GM12878 (cell line): Measurements from ENCODE around the gene GRK6. TPM values are rescaled to one million over a fixed set of nuclear protein-coding genes. Genes with fewer than 3 reads are reported as not detected.

Experiments
- FOXK2 ChIP-seq: fragments of 450-650 bp; IDR thresholded peaks from 2 replicates; pipeline ENCODE4 v1.6.1; 2017; ENCODE audit warnings: mild to moderate bottlenecking, moderate library complexity
- HDAC2 ChIP-seq: fragments of 200-600 bp; sonication (generic); IDR thresholded peaks from 2 replicates; pipeline ENCODE4 v1.6.1; 2017
- KDM1A ChIP-seq: fragments of 200-600 bp; sonication (generic); IDR thresholded peaks from 2 replicates; pipeline ENCODE4 v1.6.1; 2016; ENCODE audit warnings: borderline replicate concordance
- PAX5 ChIP-seq: IDR thresholded peaks from 2 replicates; pipeline ENCODE4 v1.6.1; 2011; ENCODE audit warnings: low read depth, low read length, borderline replicate concordance
- RELA ChIP-seq: fragments of 450-650 bp; IDR thresholded peaks from 2 replicates; pipeline ENCODE4 v1.8.0; 2014; ENCODE audit warnings: borderline replicate concordance; ENCODE audit not compliant: partially characterized antibody
- RFX5 ChIP-seq: IDR thresholded peaks from 2 replicates; pipeline ENCODE4 v1.6.1; 2011; ENCODE audit warnings: low read depth, low read length, improper control_type of control experiment
- SREBF1 ChIP-seq: IDR thresholded peaks from 2 replicates; pipeline ENCODE4 v1.6.1; 2012; ENCODE audit warnings: mild to moderate bottlenecking, low read length
- ZNF384 ChIP-seq: IDR thresholded peaks from 2 replicates; pipeline ENCODE4 v1.6.1; 2012; ENCODE audit warnings: low read depth, mild to moderate bottlenecking, low read length, improper control_type of control experiment, borderline replicate concordance
- polyA plus RNA-seq, 11 experiments: library from polyadenylated mRNA; depleted of rRNA in 4 of 11; unstranded in 6 of 11; stranded (reverse) in 5 of 11; fragments of >200 nt; fragmentation: Nextera tagmentation in 4 of 11; fragmentation: Illumina TruSeq in 1 of 11; extraction: Ambion mirVana in 4 of 11; extraction: Trizol in 1 of 11; gene quantifications; 1 replicate in 1 of 11; 2 replicates in 10 of 11; pipeline versions ENCODE4 v1.2.1 to v1.2.3, GENCODE V29; 2011 to 2016; ENCODE audit warnings: inconsistent platforms in 2 of 11, missing spikeins in 2 of 11, low read depth in 1 of 11
- total RNA-seq, 4 experiments: library from RNA; depleted of rRNA in 3 of 4; stranded (reverse); fragments of >200 nt in 3 of 4; fragmentation: Illumina TruSeq in 1 of 4; extraction: Trizol in 1 of 4; gene quantifications; 2 replicates each; pipeline versions ENCODE4 v1.2.1 to v1.2.3, GENCODE V29; 2013 to 2021
- TF ChIP-seq, protein P1 (sequence below): fragments of 150-350 bp; IDR thresholded peaks from 2 replicates; pipeline ENCODE4 v1.6.1; 2016; ENCODE audit warnings: low read depth, low read length
- TF ChIP-seq, protein P2 (sequence below): fragments of 450-650 bp; formaldehyde crosslinking; IDR thresholded peaks from 2 replicates; pipeline ENCODE4 v1.5.0; 2022; ENCODE audit warnings: mild to moderate bottlenecking, missing genetic modification characterization
- TF ChIP-seq, protein P3 (sequence below): IDR thresholded peaks from 2 replicates; pipeline ENCODE4 v1.6.1; 2012; ENCODE audit warnings: improper control_type of control experiment, low read depth, low read length; ENCODE audit not compliant: insufficient replicate concordance
- TF ChIP-seq, protein P4 (sequence below): fragments of 450-650 bp; IDR thresholded peaks from 2 replicates; pipeline ENCODE4 v1.6.1; 2017; ENCODE audit warnings: mild to moderate bottlenecking
- TF ChIP-seq, protein P5 (sequence below): fragments of 450-650 bp; IDR thresholded peaks from 2 replicates; pipeline ENCODE4 v1.6.1; 2016; ENCODE audit warnings: mild to moderate bottlenecking

The GRK6 gene
- total and polyA plus RNA-seq, 10 of the 15 experiments (the other 5 are each of a cell fraction or from before 2014, with no cell fraction given), result 0.79 to 124 (median 41.6) TPM

DNA sequence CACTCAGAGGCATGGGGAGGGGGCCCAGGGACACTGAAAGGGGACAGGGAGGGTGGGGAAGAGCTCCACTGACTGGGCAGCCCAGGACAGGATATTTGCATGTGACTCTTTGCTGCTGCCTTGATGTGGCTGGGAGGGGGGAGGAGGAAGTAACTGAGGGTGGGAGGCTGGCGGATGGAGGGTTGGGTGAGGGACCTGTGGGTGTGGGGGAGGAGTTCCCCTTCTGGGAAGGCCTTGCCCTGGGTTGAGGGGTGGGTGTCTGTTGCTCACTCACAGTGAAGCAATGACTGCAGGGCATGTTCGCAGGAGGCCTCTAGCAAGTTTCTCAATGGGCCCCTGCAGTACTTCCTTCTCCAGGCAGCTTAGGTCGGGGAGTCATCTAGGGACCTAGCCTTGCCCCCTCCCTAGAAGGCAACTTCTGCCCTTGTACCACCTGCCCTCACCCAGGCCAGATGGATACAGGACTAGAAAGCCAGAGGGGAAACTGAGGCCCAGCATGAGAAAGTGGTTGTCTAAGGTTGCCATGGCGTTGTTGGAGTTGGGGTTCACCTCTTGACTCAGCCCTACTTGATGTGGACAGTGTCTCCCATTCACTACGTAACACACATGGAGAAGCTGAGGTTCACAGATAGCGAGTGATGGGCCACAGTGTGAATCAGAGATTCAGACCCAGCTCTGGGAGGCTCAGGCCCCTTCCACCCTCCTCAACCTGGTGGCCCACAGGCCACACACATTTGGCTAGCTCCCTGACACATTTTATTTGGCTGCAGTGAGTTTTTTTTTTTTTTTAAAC, 3.0 kb downstream of the GRK6 start (continued):
- TF ChIP-seq, protein P1, sequence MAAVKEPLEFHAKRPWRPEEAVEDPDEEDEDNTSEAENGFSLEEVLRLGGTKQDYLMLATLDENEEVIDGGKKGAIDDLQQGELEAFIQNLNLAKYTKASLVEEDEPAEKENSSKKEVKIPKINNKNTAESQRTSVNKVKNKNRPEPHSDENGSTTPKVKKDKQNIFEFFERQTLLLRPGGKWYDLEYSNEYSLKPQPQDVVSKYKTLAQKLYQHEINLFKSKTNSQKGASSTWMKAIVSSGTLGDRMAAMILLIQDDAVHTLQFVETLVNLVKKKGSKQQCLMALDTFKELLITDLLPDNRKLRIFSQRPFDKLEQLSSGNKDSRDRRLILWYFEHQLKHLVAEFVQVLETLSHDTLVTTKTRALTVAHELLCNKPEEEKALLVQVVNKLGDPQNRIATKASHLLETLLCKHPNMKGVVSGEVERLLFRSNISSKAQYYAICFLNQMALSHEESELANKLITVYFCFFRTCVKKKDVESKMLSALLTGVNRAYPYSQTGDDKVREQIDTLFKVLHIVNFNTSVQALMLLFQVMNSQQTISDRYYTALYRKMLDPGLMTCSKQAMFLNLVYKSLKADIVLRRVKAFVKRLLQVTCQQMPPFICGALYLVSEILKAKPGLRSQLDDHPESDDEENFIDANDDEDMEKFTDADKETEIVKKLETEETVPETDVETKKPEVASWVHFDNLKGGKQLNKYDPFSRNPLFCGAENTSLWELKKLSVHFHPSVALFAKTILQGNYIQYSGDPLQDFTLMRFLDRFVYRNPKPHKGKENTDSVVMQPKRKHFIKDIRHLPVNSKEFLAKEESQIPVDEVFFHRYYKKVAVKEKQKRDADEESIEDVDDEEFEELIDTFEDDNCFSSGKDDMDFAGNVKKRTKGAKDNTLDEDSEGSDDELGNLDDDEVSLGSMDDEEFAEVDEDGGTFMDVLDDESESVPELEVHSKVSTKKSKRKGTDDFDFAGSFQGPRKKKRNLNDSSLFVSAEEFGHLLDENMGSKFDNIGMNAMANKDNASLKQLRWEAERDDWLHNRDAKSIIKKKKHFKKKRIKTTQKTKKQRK, result no peak
- no peak for TF ChIP-seq KDM1A
- TF ChIP-seq, protein P2, sequence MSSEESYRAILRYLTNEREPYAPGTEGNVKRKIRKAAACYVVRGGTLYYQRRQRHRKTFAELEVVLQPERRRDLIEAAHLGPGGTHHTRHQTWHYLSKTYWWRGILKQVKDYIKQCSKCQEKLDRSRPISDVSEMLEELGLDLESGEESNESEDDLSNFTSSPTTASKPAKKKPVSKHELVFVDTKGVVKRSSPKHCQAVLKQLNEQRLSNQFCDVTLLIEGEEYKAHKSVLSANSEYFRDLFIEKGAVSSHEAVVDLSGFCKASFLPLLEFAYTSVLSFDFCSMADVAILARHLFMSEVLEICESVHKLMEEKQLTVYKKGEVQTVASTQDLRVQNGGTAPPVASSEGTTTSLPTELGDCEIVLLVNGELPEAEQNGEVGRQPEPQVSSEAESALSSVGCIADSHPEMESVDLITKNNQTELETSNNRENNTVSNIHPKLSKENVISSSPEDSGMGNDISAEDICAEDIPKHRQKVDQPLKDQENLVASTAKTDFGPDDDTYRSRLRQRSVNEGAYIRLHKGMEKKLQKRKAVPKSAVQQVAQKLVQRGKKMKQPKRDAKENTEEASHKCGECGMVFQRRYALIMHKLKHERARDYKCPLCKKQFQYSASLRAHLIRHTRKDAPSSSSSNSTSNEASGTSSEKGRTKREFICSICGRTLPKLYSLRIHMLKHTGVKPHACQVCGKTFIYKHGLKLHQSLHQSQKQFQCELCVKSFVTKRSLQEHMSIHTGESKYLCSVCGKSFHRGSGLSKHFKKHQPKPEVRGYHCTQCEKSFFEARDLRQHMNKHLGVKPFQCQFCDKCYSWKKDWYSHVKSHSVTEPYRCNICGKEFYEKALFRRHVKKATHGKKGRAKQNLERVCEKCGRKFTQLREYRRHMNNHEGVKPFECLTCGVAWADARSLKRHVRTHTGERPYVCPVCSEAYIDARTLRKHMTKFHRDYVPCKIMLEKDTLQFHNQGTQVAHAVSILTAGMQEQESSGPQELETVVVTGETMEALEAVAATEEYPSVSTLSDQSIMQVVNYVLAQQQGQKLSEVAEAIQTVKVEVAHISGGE (CRISPR knock-in tag), result no peak
- TF ChIP-seq ZNF384, result no peak
- TF ChIP-seq, protein P3, sequence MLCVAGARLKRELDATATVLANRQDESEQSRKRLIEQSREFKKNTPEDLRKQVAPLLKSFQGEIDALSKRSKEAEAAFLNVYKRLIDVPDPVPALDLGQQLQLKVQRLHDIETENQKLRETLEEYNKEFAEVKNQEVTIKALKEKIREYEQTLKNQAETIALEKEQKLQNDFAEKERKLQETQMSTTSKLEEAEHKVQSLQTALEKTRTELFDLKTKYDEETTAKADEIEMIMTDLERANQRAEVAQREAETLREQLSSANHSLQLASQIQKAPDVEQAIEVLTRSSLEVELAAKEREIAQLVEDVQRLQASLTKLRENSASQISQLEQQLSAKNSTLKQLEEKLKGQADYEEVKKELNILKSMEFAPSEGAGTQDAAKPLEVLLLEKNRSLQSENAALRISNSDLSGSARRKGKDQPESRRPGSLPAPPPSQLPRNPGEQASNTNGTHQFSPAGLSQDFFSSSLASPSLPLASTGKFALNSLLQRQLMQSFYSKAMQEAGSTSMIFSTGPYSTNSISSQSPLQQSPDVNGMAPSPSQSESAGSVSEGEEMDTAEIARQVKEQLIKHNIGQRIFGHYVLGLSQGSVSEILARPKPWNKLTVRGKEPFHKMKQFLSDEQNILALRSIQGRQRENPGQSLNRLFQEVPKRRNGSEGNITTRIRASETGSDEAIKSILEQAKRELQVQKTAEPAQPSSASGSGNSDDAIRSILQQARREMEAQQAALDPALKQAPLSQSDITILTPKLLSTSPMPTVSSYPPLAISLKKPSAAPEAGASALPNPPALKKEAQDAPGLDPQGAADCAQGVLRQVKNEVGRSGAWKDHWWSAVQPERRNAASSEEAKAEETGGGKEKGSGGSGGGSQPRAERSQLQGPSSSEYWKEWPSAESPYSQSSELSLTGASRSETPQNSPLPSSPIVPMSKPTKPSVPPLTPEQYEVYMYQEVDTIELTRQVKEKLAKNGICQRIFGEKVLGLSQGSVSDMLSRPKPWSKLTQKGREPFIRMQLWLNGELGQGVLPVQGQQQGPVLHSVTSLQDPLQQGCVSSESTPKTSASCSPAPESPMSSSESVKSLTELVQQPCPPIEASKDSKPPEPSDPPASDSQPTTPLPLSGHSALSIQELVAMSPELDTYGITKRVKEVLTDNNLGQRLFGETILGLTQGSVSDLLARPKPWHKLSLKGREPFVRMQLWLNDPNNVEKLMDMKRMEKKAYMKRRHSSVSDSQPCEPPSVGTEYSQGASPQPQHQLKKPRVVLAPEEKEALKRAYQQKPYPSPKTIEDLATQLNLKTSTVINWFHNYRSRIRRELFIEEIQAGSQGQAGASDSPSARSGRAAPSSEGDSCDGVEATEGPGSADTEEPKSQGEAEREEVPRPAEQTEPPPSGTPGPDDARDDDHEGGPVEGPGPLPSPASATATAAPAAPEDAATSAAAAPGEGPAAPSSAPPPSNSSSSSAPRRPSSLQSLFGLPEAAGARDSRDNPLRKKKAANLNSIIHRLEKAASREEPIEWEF, result no peak
- no peak for TF ChIP-seq SREBF1
- no peak for TF ChIP-seq RFX5
- TF ChIP-seq PAX5, result peak; percentile 48; the same call in 1 of the 2 replicates
- TF ChIP-seq, protein P4, sequence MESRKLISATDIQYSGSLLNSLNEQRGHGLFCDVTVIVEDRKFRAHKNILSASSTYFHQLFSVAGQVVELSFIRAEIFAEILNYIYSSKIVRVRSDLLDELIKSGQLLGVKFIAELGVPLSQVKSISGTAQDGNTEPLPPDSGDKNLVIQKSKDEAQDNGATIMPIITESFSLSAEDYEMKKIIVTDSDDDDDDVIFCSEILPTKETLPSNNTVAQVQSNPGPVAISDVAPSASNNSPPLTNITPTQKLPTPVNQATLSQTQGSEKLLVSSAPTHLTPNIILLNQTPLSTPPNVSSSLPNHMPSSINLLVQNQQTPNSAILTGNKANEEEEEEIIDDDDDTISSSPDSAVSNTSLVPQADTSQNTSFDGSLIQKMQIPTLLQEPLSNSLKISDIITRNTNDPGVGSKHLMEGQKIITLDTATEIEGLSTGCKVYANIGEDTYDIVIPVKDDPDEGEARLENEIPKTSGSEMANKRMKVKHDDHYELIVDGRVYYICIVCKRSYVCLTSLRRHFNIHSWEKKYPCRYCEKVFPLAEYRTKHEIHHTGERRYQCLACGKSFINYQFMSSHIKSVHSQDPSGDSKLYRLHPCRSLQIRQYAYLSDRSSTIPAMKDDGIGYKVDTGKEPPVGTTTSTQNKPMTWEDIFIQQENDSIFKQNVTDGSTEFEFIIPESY, result no peak
- no peak for TF ChIP-seq FOXK2
- TF ChIP-seq, protein P5, sequence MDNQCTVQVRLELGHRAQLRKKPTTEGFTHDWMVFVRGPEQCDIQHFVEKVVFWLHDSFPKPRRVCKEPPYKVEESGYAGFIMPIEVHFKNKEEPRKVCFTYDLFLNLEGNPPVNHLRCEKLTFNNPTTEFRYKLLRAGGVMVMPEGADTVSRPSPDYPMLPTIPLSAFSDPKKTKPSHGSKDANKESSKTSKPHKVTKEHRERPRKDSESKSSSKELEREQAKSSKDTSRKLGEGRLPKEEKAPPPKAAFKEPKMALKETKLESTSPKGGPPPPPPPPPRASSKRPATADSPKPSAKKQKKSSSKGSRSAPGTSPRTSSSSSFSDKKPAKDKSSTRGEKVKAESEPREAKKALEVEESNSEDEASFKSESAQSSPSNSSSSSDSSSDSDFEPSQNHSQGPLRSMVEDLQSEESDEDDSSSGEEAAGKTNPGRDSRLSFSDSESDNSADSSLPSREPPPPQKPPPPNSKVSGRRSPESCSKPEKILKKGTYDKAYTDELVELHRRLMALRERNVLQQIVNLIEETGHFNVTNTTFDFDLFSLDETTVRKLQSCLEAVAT, result 0 out of 2 replicates have a peak, but pooled peaks have one; percentile 21
- no peak for TF ChIP-seq RELA
- TF ChIP-seq HDAC2, result no peak
